Measurements from ENCODE around the gene DAP. TPM values are rescaled to one million over a fixed set of nuclear protein-coding genes. Genes with fewer than 3 reads are reported as not detected.

Gene DAP
- total RNA-seq, 1 experiment from 2014 or later: 114 TPM

DNA sequence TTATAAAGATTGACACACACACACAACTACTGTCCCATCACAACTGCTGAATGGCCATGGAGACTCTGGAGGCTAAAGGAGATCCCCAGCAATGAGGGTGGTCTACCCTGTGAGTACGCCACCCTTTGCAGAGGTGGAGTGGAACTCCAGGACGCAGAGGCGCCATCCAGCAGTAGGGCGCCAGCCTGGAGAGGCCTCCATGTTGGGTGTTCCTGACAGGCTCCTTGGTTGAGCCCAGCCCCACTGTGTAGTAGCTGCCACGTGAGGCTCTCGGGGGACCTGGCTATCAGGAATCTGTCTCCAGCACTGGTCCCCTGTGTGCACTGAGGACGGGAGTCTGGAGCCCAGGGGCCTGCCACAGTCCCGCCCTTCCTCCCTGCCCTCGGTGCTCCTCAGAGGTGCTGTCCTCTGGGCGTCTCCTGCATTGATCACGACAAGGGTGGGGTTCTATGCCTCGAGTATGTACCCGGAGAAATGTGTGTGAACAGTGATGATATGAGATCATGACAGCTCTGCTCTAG lies 72.3 kb downstream of the DAP start:
- Mint-ChIP-seq H3K4me3 (ENCODE audit: unreplicated experiment) (no peak overlapping the region), H3K4me1 (ENCODE audit: insufficient read depth, unreplicated experiment) (peaks cover 5% of the 10 kb centered on the region), H3K27me3 (ENCODE audit: insufficient read depth, unreplicated experiment) (no peaks in the 10 kb centered on the region), H3K27ac (ENCODE audit: low read depth, unreplicated experiment) (no peak overlapping the region), H3K36me3 (ENCODE audit: insufficient read depth, unreplicated experiment) (no peaks in the 10 kb centered on the region), H3K9me3 (ENCODE audit: unreplicated experiment) (no peaks in the 10 kb centered on the region)
- ChIA-PET CTCF (interaction anchor here (0.9 to 3.1 kb wide), 5 partner anchors 10 to 1030 kb away, joined by 3 to 15 read pairs (median 3); no protein-coding TSS in a partner anchor), POLR2A (no interaction called here)
- no peak for DNase-seq (ENCODE audit: unreplicated experiment)
- TF ChIP-seq, protein P1, sequence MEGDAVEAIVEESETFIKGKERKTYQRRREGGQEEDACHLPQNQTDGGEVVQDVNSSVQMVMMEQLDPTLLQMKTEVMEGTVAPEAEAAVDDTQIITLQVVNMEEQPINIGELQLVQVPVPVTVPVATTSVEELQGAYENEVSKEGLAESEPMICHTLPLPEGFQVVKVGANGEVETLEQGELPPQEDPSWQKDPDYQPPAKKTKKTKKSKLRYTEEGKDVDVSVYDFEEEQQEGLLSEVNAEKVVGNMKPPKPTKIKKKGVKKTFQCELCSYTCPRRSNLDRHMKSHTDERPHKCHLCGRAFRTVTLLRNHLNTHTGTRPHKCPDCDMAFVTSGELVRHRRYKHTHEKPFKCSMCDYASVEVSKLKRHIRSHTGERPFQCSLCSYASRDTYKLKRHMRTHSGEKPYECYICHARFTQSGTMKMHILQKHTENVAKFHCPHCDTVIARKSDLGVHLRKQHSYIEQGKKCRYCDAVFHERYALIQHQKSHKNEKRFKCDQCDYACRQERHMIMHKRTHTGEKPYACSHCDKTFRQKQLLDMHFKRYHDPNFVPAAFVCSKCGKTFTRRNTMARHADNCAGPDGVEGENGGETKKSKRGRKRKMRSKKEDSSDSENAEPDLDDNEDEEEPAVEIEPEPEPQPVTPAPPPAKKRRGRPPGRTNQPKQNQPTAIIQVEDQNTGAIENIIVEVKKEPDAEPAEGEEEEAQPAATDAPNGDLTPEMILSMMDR (IDR thresholded peaks at IDR 0.05; ENCODE audit: unreplicated experiment): no peak
- no TSS peak for BruUV-seq (replicated peaks)
- intact Hi-C loops (cut with micrococcal nuclease): no loop called here

DNA sequence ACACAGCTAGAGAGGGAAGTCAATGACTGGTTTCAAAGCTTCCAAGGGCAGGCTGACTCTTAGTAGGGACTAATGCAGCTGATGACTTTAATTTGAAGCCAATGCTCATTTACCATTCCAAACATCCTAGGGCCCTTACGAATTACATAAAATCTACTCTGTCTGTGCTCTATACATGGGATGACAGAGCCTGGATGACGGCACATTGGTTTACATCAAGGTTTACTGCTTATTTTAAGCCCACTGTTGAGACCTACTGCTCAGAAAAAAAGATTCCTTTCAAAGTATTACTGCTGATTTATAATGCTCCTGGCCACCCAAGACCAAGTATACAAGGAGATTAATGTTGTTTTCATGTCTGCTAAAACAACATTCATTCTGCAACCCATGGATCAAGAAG lies 74.1 kb downstream of the DAP start:
- intact Hi-C loops (cut with micrococcal nuclease): no loop called here
- no TSS peak for BruUV-seq (replicated peaks)
- Mint-ChIP-seq H3K27ac (ENCODE audit: low read depth, unreplicated experiment) (no peak overlapping the region), H3K9me3 (ENCODE audit: unreplicated experiment) (no peaks in the 10 kb centered on the region), H3K4me1 (ENCODE audit: insufficient read depth, unreplicated experiment) (no peaks in the 10 kb centered on the region), H3K4me3 (ENCODE audit: unreplicated experiment) (no peak overlapping the region), H3K36me3 (ENCODE audit: insufficient read depth, unreplicated experiment) (no peaks in the 10 kb centered on the region), H3K27me3 (ENCODE audit: insufficient read depth, unreplicated experiment) (no peaks in the 10 kb centered on the region)
- TF ChIP-seq, protein P1 (IDR thresholded peaks at IDR 0.05; ENCODE audit: unreplicated experiment): no peak
- DNase-seq (ENCODE audit: unreplicated experiment): no peak
- CTCF ChIA-PET: interaction anchor here (1.0 to 1.3 kb wide), 2 partner anchors 8 kb away, joined by 3 to 6 read pairs; no protein-coding TSS in a partner anchor
- POLR2A ChIA-PET: no interaction called here

- DNase-seq (ENCODE audit: unreplicated experiment): no peak
- ChIA-PET CTCF (interaction anchor here (0.8 to 1.9 kb wide), 3 partner anchors 10 to 16 kb away, joined by 3 to 4 read pairs (median 4); no protein-coding TSS in a partner anchor), POLR2A (no interaction called here)
- Mint-ChIP-seq H3K27me3 (ENCODE audit: insufficient read depth, unreplicated experiment) (no peaks in the 10 kb centered on the region), H3K36me3 (ENCODE audit: insufficient read depth, unreplicated experiment) (peaks cover 10% of the 10 kb centered on the region), H3K27ac (ENCODE audit: low read depth, unreplicated experiment) (no peak overlapping the region), H3K4me3 (ENCODE audit: unreplicated experiment) (no peak overlapping the region), H3K4me1 (ENCODE audit: insufficient read depth, unreplicated experiment) (no peaks in the 10 kb centered on the region), H3K9me3 (ENCODE audit: unreplicated experiment) (no peaks in the 10 kb centered on the region)
- TF ChIP-seq, protein P1 (IDR thresholded peaks at IDR 0.05; ENCODE audit: unreplicated experiment): no peak
- BruUV-seq (replicated peaks): no TSS peak
- intact Hi-C loops (cut with micrococcal nuclease): no loop called here
These were observed 75.9 kb downstream of the DAP start for GRCh38 chr5:10685115-10685521.

- no peak overlapping the region for H3K4me3 Mint-ChIP-seq (ENCODE audit: unreplicated experiment)
- no peaks in the 10 kb centered on the region for H3K4me1 Mint-ChIP-seq (ENCODE audit: insufficient read depth, unreplicated experiment)
- H3K9me3 Mint-ChIP-seq (ENCODE audit: unreplicated experiment): no peaks in the 10 kb centered on the region
- no peaks in the 10 kb centered on the region for H3K27me3 Mint-ChIP-seq (ENCODE audit: insufficient read depth, unreplicated experiment)
- CTCF ChIA-PET: interaction anchor here (1.0 to 1.9 kb wide), 3 partner anchors 8 to 17 kb away, joined by 3 to 4 read pairs (median 4); no protein-coding TSS in a partner anchor
- peaks cover 16% of the 10 kb centered on the region for H3K36me3 Mint-ChIP-seq (ENCODE audit: insufficient read depth, unreplicated experiment)
- intact Hi-C loops (cut with micrococcal nuclease): no loop called here
- DNase-seq (ENCODE audit: unreplicated experiment): no peak
- TF ChIP-seq, protein P1 (IDR thresholded peaks at IDR 0.05; ENCODE audit: unreplicated experiment): no peak
- POLR2A ChIA-PET: interaction anchor here (0.6 to 0.7 kb wide), 2 partner anchors 11 to 231 kb away, joined by 3 to 4 read pairs; no protein-coding TSS in a partner anchor
- H3K27ac Mint-ChIP-seq (ENCODE audit: low read depth, unreplicated experiment): no peak overlapping the region
- no TSS peak for BruUV-seq (replicated peaks)
These were observed 76.5 kb downstream of the DAP start for GRCh38 chr5:10684303-10685086.
